DND-41 (cell line): ENCODE data around the gene SCAPER.

ENCODE experiments used
- ATAC-seq: fragments of 200-7000 bp; cut with Tn5 transposase; 3 replicates; pipeline ENCODE4 v1.9.1; 2021; ENCODE audit warnings: low read depth; ENCODE audit not compliant: insufficient read depth
- DNase-seq: peaks from one replicate; pipeline ENCODE4 v3.0.0-alpha.2; 2020
- H2AFZ ChIP-seq: 2 replicates; pipeline ENCODE4 v1.6.0; 2012; ENCODE audit warnings: low read depth, low read length
- H3K27ac ChIP-seq: 2 replicates; pipeline ENCODE4 v1.5.1; 2012; ENCODE audit warnings: low read length, inconsistent platforms
- H3K27me3 ChIP-seq: fragments of 200-600 bp; sonication (generic); 2 replicates; pipeline ENCODE4 v1.6.0; 2012; ENCODE audit warnings: low read length, mild to moderate bottlenecking, inconsistent platforms; ENCODE audit not compliant: insufficient read depth, poor library complexity
- H3K36me3 ChIP-seq: 2 replicates; pipeline ENCODE4 v1.5.1; 2012; ENCODE audit warnings: low read length, inconsistent platforms; ENCODE audit not compliant: insufficient read depth
- H3K4me1 ChIP-seq: 2 replicates; pipeline ENCODE4 v1.5.1; 2012; ENCODE audit warnings: mild to moderate bottlenecking, low read length; ENCODE audit not compliant: insufficient read depth
- H3K4me2 ChIP-seq: 2 replicates; pipeline ENCODE4 v1.6.0; 2012; ENCODE audit warnings: mild to moderate bottlenecking, moderate library complexity, low read length, inconsistent platforms; ENCODE audit not compliant: insufficient read depth
- H3K4me3 ChIP-seq, 2 experiments: fragments of 200-600 bp in 1 of 2; shearing (Covaris generic) in 1 of 2; 2 replicates each; pipeline ENCODE4 v1.5.1; 2012 to 2016; ENCODE audit warnings: inconsistent platforms in 2 of 2, low read length in 2 of 2, mild to moderate bottlenecking in 2 of 2, low read depth in 1 of 2, moderate library complexity in 1 of 2
- H3K79me2 ChIP-seq: 2 replicates; pipeline ENCODE4 v1.6.0; 2012; ENCODE audit warnings: low read length, inconsistent platforms; ENCODE audit not compliant: insufficient read depth
- H3K9ac ChIP-seq: 2 replicates; pipeline ENCODE4 v1.6.0; 2012; ENCODE audit warnings: low read depth, mild to moderate bottlenecking, inconsistent platforms, low read length, moderate library complexity
- H3K9me3 ChIP-seq: 2 replicates; pipeline ENCODE4 v1.5.1; 2012; ENCODE audit warnings: low read length, moderate library complexity, mild to moderate bottlenecking, inconsistent platforms; ENCODE audit not compliant: insufficient read depth, severe bottlenecking
- H4K20me1 ChIP-seq: 2 replicates; pipeline ENCODE4 v1.6.0; 2012; ENCODE audit warnings: low read length; ENCODE audit not compliant: insufficient read depth
- EZH2 ChIP-seq: IDR thresholded peaks from 3 replicates; pipeline ENCODE4 v1.6.1; 2012; ENCODE audit warnings: borderline replicate concordance, low read depth, mild to moderate bottlenecking, moderate library complexity, low read length, inconsistent platforms; ENCODE audit not compliant: severe bottlenecking
- TF ChIP-seq, protein P1 (sequence below): IDR thresholded peaks from 2 replicates; pipeline ENCODE4 v1.5.1; 2012; ENCODE audit warnings: borderline replicate concordance, low read length, moderate library complexity, mild to moderate bottlenecking; ENCODE audit not compliant: poor library complexity, severe bottlenecking; ENCODE audit errors: extremely low read depth

The SCAPER gene

DNA sequence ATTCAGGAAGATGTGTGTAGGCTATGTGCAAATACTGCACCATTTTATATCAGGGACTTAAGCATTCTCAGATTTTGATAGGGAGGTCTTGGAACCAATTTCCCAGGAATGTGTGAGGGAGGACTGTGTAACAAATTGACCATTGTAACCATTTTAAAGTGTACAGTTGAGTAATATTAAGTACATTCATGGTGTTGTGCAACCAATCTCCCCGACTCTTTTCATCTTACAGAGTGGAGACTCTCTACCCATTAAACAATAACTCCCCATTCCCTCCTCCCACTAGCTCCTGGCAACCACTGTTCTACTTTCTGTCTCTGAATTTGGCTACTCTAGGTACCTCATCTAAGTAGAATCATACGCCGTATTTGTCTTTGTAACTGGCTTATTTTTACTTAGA is 31.5 kb upstream of the SCAPER start:
- no peak overlapping the region for H3K4me3 ChIP-seq
- no peak for ATAC-seq
- DNase-seq = no peak
- H3K4me2 ChIP-seq = no peak overlapping the region
- H3K9ac ChIP-seq = no peak overlapping the region
- H3K4me1 ChIP-seq = peaks cover 26% of the 10 kb centered on the region
- peaks cover 24% of the 10 kb centered on the region for H3K79me2 ChIP-seq
- H3K9me3 ChIP-seq = no peaks in the 10 kb centered on the region
- H4K20me1 ChIP-seq = no peaks in the 10 kb centered on the region
- H2AFZ ChIP-seq = no peak overlapping the region
- TF ChIP-seq, protein P1, sequence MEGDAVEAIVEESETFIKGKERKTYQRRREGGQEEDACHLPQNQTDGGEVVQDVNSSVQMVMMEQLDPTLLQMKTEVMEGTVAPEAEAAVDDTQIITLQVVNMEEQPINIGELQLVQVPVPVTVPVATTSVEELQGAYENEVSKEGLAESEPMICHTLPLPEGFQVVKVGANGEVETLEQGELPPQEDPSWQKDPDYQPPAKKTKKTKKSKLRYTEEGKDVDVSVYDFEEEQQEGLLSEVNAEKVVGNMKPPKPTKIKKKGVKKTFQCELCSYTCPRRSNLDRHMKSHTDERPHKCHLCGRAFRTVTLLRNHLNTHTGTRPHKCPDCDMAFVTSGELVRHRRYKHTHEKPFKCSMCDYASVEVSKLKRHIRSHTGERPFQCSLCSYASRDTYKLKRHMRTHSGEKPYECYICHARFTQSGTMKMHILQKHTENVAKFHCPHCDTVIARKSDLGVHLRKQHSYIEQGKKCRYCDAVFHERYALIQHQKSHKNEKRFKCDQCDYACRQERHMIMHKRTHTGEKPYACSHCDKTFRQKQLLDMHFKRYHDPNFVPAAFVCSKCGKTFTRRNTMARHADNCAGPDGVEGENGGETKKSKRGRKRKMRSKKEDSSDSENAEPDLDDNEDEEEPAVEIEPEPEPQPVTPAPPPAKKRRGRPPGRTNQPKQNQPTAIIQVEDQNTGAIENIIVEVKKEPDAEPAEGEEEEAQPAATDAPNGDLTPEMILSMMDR = no peak
- TF ChIP-seq EZH2 = no peak
- peaks cover 49% of the 10 kb centered on the region for H3K36me3 ChIP-seq
- H3K27me3 ChIP-seq = no peaks in the 10 kb centered on the region
- no peak overlapping the region for H3K27ac ChIP-seq

DNA sequence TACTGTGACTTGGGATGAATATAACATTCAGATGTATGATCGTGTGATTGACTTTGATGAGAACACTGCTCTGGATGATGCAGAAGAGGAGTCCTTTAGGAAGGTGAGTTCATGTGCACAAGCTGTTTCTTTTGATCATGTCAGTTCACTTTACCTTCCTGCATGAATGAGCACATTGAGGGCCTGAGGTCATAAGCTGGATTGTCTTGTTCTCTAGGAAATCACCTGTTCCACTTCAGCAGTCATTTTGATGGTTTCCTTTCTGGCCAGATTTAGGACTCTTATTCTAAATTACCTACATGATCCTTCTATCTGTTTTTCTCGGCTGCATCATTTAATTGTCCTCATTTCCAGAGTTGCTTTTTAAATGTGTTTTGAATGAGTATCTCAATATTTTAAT is 30.5 kb upstream of the SCAPER start:
- Histone ChIP-seq H3K4me1 (peaks cover 32% of the 10 kb centered on the region), H3K36me3 (peaks cover 49% of the 10 kb centered on the region), H3K27ac (no peak overlapping the region), H4K20me1 (no peaks in the 10 kb centered on the region), H3K9ac (no peak overlapping the region), H3K27me3 (no peaks in the 10 kb centered on the region), H3K4me3 (no peak overlapping the region), H3K4me2 (no peak overlapping the region), H3K79me2 (peaks cover 24% of the 10 kb centered on the region), H3K9me3 (no peaks in the 10 kb centered on the region), H2AFZ (no peak overlapping the region)
- ATAC-seq = no peak
- TF ChIP-seq, protein P1 = no peak
- no peak for TF ChIP-seq EZH2
- DNase-seq = no peak

DNA sequence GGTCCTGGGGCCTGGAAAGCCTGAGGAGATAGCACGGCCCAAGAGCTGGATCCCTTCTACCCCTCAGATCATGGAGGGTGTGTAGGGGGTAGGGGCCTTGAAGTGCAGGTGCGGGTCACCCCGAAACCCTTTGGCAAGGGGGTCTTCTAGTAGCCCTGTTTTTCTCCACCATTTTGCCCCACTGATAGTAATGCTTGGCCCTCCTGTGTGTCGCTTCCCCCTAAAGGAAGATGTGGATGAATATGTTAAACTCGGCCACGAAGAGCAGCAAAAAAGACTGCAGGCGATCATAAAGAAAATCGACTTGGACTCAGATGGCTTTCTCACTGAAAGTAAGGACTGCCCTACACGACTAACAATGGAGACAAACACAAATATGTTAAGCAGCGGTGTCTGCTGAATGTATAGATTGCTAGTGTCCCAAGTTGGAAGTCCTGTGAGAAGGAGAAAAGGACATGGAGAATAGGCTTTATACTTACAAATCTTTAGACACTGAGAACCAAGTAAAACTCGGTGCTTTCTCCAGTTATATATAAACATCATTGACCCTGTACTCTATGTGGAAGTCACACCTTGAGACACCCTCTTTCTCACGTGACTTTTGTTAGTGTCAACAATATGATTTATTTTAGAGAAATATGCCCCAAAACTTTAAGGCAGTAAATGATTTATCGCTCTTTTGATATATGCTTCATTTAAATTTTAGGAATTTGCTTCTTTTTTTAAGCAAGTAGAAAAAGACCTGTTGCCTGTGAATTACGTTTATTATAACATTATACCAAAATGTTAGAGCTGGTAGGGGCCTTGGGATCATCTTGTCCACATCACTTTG is 27.2 kb upstream of the SCAPER start:
- no peak for TF ChIP-seq EZH2
- TF ChIP-seq, protein P1 = no peak
- no peaks in the 10 kb centered on the region for H4K20me1 ChIP-seq
- H3K79me2 ChIP-seq = peaks cover 24% of the 10 kb centered on the region
- peak overlapping the region; percentile 77 for H3K27ac ChIP-seq
- no peaks in the 10 kb centered on the region for H3K27me3 ChIP-seq
- H3K9me3 ChIP-seq = no peaks in the 10 kb centered on the region
- peak overlapping the region; percentile 84 for H2AFZ ChIP-seq
- peak overlapping the region; percentile 55 to 72; a peak in 3 of 4 replicates for H3K4me3 ChIP-seq
- H3K36me3 ChIP-seq = peaks cover 37% of the 10 kb centered on the region
- DNase-seq = peak; percentile 20
- H3K4me1 ChIP-seq = peaks cover 34% of the 10 kb centered on the region
- peak overlapping the region; percentile 65 for H3K4me2 ChIP-seq
- ATAC-seq = no peak
- peak overlapping the region; percentile 88 for H3K9ac ChIP-seq
